GM21515 (cell line): ENCODE measurements around the gene ZNF672.
A peak's percentile ranks its signal among the peaks of the same experiment; 100 is the strongest.
"Not testable (repeated sequence)": the region's sequence is repeated elsewhere in the genome, so short reads cannot be mapped to it uniquely, and the experiment has no call there.

ENCODE experiments used
- ATAC-seq: cut with Tn5 transposase; IDR thresholded peaks from one replicate; pipeline ENCODE4 v1.9.1; 2021; ENCODE audit not compliant: unreplicated experiment

ZNF672 gene

GRCh38 chr1:248852481-248853405 is 14.7 kb downstream of the ZNF672 start:
- ATAC-seq = no peak

- no peak for ATAC-seq
Measured at GRCh38 chr1:248853663-248854375, 15.8 kb downstream of the ZNF672 start.

GRCh38 chr1:248855580-248855979 is 17.6 kb downstream of the ZNF672 start:
- no peak for ATAC-seq

GRCh38 chr1:248856176-248856575 is 18.2 kb downstream of the ZNF672 start:
- ATAC-seq = no peak

- no peak for ATAC-seq
Measured at GRCh38 chr1:248857201-248857600, 19.2 kb downstream of the ZNF672 start.

GRCh38 chr1:248857749-248858095 is 19.7 kb downstream of the ZNF672 start:
- ATAC-seq = peak; percentile 1

- peak; percentile 37 for ATAC-seq
Measured at GRCh38 chr1:248858096-248858890, 20.3 kb downstream of the ZNF672 start.

- peak; percentile 82 for ATAC-seq
Measured at GRCh38 chr1:248858891-248859889, 21.2 kb downstream of the ZNF672 start, which contains the start of gene ZNF692. Gene ZNF692, minus strand, starts transcription at chr1:248859085. Its CDS starts 776 bp downstream, at chr1:248858309.

GRCh38 chr1:248860007-248860406 is 22.0 kb downstream of the ZNF672 start:
- no peak for ATAC-seq

- no peak for ATAC-seq
Measured at GRCh38 chr1:248861616-248862015, 23.6 kb downstream of the ZNF672 start.

- ATAC-seq = peak; percentile 2
Measured at GRCh38 chr1:248862695-248862997, 24.6 kb downstream of the ZNF672 start.

- ATAC-seq = peak; percentile 75
Measured at GRCh38 chr1:248862998-248863881, 25.2 kb downstream of the ZNF672 start.

GRCh38 chr1:248871837-248872401 is 33.9 kb downstream of the ZNF672 start:
- no peak for ATAC-seq

- ATAC-seq = peak; percentile 43
Measured at GRCh38 chr1:248872752-248873408, 34.9 kb downstream of the ZNF672 start.

GRCh38 chr1:248873409-248873992 is 35.5 kb downstream of the ZNF672 start:
- peak; percentile 78 for ATAC-seq

- peak; percentile 73 for ATAC-seq
Measured at GRCh38 chr1:248873993-248874533, 36.0 kb downstream of the ZNF672 start.

- no peak for ATAC-seq
Measured at GRCh38 chr1:248881261-248881660, 43.2 kb downstream of the ZNF672 start.

- not testable (repeated sequence) for ATAC-seq
Measured at GRCh38 chr1:248882427-248882826, 44.4 kb downstream of the ZNF672 start.
